ENCODE measurements around the gene AP3D1.
"Not testable (repeated sequence)": the region's sequence is repeated elsewhere in the genome, so short reads cannot be mapped to it uniquely, and the experiment has no call there.

AP3D1 gene

GRCh38 chr19:2129892-2130770 lies 21.2 kb downstream of the AP3D1 start:
- FAIRE-seq, result no peak
- no peak for DNase-seq (ENCODE audit: insufficient read length, low spot score)
- no peak for TF ChIP-seq CTCF (IDR thresholded peaks at IDR 0.05; ENCODE audit: insufficient read depth, missing control alignments)

- TF ChIP-seq CTCF (IDR thresholded peaks at IDR 0.05; ENCODE audit: insufficient read depth, missing control alignments), result no peak
- FAIRE-seq, result no peak
- no peak for DNase-seq (ENCODE audit: insufficient read length, low spot score)
These were observed 21.9 kb downstream of the AP3D1 start for GRCh38 chr19:2129486-2129885.

DNA sequence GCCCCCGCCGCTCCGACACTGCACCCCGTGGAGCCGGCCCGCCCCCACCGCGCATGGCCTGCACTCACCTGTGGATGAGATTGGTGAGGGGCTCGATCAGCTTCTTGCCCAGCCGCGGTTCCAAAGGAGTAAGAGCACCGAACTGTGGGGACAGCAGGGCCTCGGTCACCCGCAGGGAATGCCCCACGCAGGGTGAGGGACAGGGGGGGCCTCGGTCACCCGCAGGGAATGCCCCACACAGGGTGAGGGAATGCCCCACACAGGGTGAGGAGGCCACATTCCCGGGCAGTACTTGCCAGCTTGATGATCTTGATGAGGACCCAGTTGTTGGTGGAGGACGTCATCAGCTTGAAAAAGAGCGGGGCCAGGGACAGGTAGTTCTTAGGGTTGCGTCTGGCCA lies 22.3 kb downstream of the AP3D1 start:
- FAIRE-seq, result no peak
- DNase-seq (ENCODE audit: insufficient read length, low spot score), result no peak
- TF ChIP-seq CTCF (IDR thresholded peaks at IDR 0.05; ENCODE audit: insufficient read depth, missing control alignments), result no peak

DNA sequence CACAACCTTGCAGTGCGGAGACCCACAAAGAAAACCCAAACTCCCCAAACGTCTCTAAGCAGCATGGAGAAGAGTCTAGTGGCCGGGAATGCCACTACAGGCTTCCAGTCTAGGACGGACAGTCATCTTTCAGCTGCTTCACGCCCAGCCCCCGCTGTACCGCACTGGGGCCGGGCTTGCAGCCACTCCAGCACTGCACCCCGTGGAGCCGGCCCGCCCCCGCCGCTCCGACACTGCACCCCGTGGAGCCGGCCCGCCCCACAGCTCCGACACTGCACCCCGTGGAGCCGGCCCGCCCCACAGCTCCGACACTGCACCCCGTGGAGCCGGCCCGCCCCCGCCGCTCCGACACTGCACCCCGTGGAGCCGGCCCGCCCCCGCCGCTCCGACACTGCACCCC lies 23.1 kb downstream of the AP3D1 start:
- not testable (repeated sequence) for FAIRE-seq; DNase-seq (ENCODE audit: insufficient read length, low spot score)

DNA sequence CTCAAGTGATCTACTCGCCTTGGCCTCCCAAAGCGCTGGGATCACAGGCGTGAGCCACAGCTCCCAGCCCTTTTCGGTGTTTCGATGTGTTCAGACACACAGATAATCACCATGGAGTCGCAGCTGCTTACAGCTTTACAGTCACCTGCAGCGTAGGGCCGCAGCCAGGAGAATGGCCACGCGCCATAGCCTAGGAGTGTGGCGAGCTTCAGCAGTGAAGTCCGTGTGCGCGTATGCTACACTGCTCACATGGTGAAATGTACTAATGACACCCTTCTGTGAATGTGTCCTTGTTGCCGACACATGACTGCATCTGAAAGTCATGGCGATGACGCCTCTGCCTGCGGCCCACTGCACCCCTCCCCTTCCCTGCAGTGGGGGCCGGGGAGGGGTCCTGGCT lies 23.6 kb downstream of the AP3D1 start:
- no peak for FAIRE-seq
- no peak for TF ChIP-seq CTCF (IDR thresholded peaks at IDR 0.05; ENCODE audit: insufficient read depth, missing control alignments)
- DNase-seq (ENCODE audit: insufficient read length, low spot score), result no peak

DNA sequence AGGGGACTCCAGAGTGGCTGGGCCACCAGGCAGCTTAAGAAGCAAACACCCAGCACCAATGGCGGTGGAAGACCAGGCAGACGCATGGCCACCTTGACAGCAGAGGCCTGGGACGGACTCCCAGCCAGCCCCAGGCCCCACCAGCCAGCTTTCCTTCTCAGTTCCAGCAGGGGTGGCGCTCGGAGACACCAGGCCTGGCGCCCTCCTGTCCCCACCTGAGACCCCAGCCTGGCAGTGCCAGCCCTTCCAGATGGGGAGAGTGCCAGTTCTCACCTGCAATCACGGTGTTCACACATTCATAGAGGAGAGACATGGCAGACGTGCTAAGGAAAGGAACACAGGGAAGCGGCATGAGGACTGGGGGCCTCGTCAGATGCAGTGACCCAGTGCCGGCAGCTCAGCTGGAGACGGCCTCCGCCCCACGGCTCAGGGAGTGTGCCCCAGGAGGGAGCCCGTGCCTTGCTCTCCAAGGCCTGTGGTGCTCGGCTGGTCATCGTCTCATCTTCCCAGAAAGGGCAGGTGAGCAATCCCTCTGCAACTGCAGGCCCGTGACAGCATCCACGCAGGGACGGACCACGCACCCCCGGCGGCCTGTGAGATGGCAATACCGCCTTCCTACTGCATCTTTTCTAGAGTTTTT lies 24.4 kb downstream of the AP3D1 start:
- no peak for DNase-seq (ENCODE audit: insufficient read length, low spot score)
- FAIRE-seq, result no peak
- no peak for TF ChIP-seq CTCF (IDR thresholded peaks at IDR 0.05; ENCODE audit: insufficient read depth, missing control alignments)

- DNase-seq (ENCODE audit: insufficient read length, low spot score) (no peak), FAIRE-seq (no peak)
- no peak for TF ChIP-seq CTCF (IDR thresholded peaks at IDR 0.05; ENCODE audit: insufficient read depth, missing control alignments)
These were observed 27.5 kb downstream of the AP3D1 start for GRCh38 chr19:2123682-2124387.
